22Rv1 (cell line): ENCODE measurements around the gene CMTM8.

Experiments
- CTCF ChIP-seq: fragments of 450-650 bp; IDR thresholded peaks from 2 replicates; pipeline ENCODE4 v1.5.1; 2017; ENCODE audit warnings: mild to moderate bottlenecking
- ZFX ChIP-seq: fragments of 450-650 bp; IDR thresholded peaks from 2 replicates; pipeline ENCODE4 v1.6.1; 2017; ENCODE audit warnings: antibody characterized with exemption, borderline replicate concordance

GRCh38 chr3:32202496-32202895 lies 36.0 kb upstream of the CMTM8 start:
- TF ChIP-seq ZFX (no peak), CTCF (no peak)
